Measurements from ENCODE around the gene PON3.
A peak's percentile ranks its signal among the peaks of the same experiment; 100 is the strongest.
"Not testable (repeated sequence)": the region's sequence is repeated elsewhere in the genome, so short reads cannot be mapped to it uniquely, and the experiment has no call there.

Gene PON3

DNA sequence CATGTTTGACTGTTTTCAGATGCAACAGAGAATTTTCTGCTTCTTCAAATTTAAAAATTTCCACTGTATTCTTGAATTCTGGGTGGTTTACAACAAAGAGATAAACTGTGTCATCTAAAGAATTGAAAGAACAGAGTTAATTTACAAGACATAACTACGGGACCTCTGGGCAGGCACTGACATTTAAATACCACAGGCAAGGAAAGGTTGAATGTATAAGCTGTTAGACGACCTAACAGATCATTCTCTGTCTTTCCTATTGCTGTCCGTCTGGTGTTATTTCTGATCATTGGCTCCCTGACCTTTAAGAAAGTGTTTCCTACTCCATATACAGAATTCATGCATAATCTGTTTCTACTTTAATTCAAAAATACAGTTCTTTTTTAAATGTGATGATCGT lies 15.5 kb upstream of the PON3 start:
- peak; percentile 68 for ATAC-seq
- no peak for DNase-seq

DNA sequence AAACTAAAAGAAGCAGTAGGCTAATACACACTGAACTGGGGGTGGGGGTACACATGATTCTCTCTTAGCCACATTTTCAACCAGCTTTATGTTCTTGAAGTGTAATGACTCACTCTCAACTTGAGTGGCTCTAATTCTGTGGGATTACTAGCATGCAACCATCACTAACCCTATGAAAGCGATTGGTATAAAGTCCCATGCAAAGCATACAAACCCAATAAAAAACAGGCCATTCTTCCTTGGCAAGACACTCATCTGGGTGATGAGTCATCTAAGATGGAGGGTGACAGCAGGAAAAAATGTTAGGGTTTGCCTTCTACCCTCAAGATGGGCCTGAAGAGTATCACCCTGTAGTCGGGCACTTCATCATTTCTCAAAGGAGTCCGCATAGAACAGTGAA lies 14.9 kb upstream of the PON3 start:
- peak; percentile 65 for ATAC-seq
- DNase-seq: no peak

DNA sequence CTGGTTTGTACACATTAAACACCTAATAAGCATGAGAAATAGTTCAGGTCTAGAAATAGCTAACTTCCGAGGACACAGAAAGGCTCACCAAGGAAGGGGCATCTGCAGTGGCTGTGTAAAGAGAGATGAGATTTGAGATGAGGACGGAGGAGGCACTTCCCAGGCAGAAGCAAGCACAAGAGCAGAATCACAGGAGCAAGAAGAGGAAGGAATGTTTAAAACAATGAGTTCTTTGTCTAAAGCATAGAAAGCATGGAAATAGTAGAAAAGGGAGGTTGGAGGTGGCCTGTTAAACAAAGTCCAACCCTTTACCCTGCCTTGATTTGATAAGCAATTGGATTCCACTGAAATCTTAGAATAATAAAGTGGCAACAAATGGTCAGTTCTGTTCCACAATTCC lies 11.6 kb upstream of the PON3 start:
- no peak for DNase-seq

DNA sequence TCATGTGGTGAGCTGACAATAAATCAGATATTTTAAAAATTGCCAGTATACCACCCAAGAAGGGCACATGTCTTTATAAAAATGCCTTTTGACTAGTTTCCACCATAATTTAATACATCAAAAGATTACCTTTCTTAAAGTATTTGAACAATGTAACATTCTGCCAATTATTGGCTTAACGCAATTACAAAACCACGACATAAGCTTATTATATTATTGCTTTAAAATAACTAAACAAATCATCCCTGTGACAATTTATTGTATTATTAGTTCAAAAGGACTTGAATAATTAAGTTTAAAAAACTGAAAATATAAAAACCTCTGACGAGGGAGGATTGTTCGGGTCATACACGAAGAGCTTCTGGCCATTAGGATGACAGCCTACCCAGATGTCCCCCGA lies 9.6 kb upstream of the PON3 start:
- no peak for ATAC-seq
- no peak for DNase-seq

More for the DNA sequence above, 11.6 kb upstream of the PON3 start:
- no peak for ATAC-seq

DNA sequence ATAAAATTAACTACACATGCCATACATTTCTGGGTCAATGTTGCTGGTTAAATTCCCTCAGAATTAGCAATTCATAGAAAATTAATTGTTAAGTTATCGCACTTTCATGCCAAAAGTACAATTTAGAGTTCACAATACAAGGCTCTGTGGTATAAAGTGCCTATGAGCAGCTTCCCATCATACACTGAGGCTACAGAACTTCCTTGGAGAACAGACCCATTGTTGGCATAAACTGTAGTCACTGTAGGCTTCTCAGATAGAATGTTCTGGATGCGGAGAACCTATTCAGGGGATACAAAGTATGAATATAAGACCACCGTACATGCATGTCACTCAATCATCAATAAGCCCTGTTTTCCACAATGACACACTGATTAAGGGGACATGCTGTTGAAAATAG lies 9.0 kb upstream of the PON3 start:
- ATAC-seq (no peak), DNase-seq (no peak)

DNA sequence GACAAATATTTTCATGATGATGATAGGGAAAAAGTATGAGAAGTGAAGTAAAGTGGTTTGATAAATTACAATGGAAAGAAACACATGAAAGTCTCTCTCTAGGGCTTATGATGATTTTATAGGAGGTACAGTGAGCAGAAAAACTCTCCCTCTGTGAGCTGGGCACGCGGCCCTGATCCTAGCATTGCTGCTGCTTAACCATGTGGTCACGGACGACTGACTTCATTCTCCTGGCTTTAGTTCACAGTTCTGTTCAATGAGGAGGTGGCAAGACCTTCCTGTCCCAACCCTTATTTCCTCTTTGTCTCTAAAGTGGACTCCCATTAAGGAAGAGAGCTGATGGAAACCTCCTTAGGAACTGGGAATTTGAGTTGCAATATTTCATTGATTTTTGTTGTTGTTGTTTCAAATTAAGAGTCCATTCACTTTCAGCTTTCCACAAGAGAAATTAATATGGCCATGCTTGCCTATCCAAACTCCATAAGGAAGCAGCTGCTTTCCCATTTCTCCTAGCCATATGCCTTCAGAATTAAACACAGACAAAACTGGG lies 8.2 kb upstream of the PON3 start:
- no peak for DNase-seq
- ATAC-seq: no peak

DNA sequence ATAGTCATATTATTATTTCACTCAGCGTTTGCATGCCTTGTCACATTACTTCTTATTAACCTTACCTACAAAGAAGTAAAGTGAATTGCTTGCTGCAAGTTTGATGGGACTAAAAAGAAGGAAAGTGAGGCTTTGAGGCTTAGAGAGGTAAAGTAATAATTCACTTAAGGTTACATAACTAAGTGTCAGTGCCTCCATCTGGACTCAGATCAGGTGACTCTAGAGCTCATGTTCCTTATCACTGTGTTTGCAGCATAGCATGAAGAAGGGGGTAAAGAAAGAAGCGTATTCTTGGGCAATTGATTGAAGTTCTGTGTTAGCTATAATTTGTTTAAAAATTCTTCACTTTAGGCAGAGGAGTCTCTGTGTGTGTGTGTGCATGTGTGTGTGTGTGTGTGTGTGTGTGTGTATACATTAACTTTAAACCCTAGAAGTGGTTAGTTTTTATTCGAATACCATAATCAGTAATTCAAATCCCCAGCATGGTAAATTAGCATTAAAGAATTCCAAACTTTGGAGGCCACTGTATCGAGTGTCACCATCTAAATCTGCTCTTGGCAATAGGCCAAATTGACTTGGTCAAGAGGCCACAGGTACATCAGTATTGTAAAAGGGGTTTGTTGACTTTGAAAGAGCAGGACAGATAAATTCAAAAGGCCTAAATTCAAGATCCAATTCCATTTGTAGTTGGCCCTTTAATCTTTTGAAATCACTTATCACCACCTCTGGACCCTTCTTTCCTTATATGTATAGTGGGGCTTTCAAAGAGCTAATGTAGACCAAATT lies 2.2 kb upstream of the PON3 start:
- ATAC-seq: no peak
- DNase-seq: no peak

DNA sequence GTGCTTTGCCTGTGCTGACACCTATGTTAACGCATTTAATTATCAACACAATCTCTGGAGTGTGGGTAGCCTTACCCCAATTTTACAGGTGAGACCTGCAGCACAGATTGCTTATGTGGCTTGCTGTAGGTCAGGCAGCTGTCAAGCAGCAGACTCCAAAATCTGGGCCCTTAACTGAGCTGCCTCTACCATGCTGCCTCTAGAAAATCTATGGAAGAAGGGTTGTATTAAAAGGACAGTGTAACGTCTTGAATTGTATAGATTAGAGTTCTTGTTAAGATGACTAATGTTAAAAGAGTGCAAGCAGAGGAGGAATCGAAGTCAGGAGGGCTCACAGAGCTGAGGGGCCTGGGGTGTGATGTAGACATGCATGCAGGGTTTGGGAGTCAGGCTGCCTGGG lies 1.2 kb upstream of the PON3 start:
- DNase-seq (no peak), ATAC-seq (no peak)

DNA sequence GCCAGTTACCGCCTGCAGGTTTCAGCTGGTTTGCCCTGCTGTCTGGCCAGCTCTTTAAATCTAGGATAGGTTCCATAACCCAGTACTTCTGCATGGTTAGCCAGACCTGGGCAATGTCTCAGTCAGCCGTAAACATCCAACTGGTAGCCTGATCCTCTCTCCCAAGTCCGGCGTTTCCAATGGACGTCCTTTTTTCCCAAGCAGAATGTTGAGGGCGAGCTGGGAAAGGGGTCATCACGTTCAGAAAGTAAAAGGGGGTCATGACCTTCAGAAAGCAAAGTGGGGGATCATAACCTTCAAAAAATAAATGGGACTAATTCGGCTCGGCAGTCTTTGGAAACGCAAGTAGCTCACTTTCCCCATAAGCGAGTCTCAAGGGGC lies 430 bp downstream of the PON3 start:
- no peak for ATAC-seq

DNA sequence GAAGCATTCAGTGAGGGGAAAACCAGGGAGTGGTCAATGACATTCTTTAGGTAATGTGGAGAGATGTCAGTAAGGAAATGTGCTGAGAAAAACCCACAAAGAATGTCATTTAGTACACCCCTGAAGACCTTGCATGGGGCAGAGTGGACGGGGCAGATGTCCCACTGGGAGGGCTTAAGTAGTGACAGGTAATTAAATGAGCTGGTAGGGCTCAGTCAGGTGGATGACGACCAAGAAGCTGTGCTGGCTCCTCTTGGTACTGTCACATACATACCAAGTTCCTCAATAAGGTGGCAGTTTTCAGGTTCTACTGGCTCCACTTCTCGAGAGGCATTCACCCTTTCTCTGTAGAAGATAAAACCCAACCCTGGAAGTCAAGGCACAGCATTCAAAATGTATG lies 1.8 kb downstream of the PON3 start:
- ATAC-seq (no peak), DNase-seq (no peak)

More for the DNA sequence above, 430 bp downstream of the PON3 start:
- no peak for DNase-seq

DNA sequence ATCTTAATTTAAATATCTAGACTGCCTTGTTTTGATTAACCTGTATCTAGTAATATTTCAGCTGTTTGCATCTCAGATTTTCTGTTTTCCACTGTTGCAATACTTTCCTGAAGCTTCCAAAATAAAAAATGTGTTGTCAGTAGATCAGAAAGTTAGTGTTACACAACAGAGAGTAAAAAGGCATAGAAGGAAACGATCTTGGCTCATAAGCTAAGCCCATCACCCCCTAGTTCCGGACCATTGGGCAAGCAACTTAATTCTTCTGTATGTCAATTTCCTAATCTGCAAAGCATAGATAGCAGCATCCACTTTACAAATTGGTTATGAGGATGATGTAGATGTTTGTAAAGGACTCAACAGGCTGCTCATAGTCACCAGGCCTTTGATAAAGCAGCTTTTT lies 4.4 kb downstream of the PON3 start:
- no peak for DNase-seq
- ATAC-seq: no peak

DNA sequence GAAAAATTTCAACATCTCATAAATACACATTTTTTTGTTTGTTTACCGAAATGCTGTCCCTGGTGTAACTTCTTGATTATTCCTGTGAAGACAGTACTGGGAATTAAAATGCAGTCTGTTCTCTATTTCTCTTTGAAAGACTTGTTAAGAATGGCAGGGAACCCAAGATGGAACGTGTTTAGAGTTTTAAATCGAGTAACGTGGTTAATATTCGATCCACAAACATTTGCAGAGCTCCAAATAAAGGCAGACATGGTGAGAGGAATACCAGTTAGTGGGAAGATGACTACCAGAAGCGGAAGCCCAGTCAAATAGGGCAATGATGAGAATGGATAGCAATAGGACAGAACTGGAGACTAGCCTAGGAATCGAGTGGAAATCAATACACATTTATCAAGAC lies 6.7 kb downstream of the PON3 start:
- no peak for DNase-seq
- ATAC-seq: no peak

DNA sequence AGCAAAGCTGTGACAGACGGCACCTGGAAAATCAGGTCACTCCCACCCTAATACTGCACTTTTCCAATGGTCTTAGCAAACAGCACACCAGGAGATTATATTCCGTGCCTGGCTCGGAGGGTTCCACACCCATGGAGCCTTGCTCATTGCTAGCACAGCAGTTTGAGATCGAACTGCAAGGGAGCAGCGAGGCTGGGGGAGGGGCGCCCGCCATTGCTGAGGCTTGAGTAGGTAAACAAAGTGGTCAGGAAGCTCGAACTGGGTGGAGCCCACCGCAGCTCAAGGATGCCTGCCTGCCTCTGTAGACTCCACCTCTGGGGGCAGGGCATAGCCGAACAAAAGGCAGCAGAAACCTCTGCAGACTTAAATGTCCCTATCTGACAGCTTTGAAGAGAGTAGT lies 16.7 kb downstream of the PON3 start:
- DNase-seq, ATAC-seq: not testable (repeated sequence)

DNA sequence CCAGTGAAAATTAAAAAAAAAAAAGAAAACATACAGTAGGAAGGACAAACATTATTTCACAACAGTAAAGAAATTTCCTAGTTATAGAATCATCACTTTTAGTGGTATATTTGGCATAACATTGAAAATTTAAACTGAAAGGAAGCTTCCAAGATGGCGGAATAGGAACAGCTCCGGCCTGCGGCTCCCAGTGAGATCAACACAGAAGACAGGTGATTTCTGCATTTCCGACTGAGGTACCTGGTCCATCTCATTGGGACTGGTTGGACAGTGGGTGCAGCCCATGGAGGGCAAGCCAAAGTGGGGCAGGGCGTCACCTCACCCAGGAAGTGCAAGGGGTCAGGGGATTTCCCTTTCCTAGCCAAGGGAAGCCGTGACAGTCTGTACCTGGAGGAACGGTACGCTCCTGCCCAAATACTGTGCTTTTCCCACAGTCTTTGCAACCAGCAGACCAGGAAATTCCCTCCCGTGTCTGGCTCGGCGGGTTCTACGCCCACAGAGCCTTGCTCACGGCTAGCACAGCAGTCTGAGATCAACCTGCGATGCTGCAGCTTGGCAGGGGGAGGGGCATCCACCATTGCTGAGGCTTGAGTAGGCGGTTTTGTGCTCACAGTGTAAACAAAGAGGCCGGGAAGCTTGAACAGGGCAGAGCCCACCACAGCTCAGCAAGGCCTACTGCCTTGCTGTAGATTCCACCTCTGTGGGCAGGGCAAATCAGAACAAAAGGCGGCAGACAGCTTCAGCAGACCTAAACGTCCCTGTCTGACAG lies 19.4 kb downstream of the PON3 start:
- ATAC-seq: no peak
- DNase-seq: no peak

DNA sequence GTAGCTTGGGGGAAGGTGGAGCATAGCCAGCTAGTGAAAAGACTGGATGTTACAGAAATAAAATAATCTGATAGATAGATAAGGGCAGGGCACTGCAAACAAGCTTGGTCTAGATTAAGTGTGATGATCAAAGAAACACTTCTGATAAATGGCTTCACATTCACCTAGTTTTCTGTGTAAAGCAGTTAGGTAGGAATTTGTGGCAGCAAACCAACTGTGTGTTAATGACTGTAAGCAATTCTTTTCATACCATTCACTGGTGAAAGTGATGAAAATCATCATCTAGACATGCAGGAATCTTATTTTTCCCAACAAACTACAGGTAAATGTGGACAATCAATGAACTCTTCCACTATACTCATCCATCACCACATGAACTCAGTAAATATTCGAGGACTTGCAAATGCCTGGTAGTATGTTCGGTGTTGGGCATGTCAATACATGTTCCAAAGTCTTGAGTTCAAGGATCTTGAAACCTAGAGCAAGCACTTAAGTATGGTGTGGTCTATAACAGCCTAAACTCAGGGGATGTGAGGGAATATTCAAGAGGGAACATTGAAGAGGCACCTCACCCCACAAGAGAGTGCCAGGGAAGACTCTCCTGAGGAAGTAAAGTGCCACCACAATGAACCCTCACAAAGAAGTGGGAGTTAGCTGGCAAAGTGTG lies 20.5 kb downstream of the PON3 start:
- DNase-seq: no peak
- no peak for ATAC-seq

DNA sequence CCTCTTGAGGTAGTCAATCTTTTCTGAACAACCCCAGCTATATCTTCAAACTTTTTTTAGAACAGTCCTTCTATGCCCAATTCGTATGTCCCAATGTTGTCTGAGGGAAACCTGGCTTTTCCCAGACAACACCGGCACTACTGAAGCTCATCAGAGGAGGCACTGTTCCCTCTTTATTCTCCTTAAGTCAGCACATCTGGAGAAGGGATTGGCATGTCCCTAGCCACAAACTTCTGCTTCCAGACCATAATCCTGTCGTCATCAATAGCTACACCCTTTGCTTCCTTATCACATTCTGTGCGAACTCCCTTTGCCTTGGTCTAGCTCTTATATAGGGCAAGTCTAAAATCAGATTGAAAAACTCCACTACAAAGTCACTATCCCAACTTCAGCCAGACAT lies 22.9 kb downstream of the PON3 start:
- no peak for DNase-seq
- ATAC-seq: no peak

DNA sequence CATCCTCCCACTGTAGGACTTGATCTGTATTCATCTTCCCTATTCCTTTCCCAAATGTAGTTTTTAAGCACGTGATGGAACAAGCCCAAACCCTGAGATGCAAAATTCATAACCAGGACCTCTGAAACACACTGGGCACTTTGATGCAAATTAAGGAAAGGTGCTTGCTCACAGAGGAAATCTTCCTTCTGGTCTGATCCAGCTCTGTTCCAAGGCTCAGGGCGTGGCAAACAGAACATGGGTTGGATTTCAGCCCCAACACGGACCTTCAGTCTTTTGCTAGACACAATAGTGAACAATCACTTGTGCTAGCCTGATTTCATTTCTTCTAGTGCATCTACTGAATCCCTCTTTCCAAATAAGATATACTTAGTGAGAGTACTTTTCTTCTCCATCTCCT lies 27.9 kb downstream of the PON3 start:
- ATAC-seq: no peak
- DNase-seq: no peak

DNA sequence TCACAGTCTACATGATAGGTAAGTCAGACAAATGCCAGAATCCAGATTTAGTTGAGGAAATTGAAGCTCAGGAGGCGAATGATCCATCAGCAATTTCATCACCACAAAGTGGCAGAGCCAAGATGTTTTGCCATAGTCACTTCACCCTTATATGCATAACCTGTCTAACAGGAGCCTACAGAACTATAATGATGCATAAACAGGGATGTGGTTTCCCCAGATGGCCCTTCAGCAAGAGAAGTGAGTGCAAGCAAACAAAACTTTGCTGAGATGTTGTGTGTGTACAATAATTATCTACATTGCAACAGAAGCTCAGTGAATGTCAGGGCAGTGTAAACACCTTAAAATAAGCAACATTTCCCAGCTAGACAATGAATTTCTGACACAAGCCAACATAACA lies 28.6 kb downstream of the PON3 start:
- DNase-seq: no peak
- ATAC-seq: no peak

DNA sequence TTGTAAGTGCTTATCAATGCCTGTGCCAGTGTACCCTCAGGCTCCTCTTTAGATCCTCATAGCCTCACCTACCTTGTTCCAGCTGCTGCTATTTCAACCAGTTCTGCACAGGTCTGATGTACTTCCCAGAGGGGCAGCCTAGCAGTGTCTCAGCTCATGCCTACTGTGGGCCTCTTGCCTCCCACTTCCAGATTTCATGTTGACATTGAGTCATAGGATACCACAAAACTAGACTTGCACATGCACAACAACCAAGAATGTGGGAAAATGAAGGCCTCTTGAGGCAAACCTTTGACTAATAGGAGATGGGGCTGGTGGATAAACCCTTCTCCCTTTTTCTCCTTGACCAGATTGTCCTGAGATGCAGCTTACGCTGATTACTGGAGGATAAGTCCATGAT lies 31.0 kb downstream of the PON3 start:
- no peak for DNase-seq
- ATAC-seq: no peak

DNA sequence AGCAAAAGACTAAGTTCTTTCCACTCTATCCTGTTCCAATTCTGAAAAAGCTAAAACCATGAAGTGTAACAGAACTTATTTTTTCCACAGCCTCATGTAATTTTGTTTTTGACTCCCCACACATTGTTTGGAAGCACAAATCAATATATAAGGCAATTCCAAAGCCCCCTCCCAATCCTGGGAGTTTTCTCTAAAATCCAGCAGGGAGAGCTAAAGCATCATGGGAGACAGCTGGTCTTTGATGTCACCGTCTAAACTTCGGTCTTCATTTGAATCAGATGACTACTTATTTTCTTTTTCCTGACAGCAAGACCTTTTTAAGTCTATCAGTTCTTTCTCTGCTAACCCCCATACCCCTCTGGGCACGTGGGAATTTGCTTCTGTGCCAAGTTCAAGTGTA lies 38.6 kb downstream of the PON3 start:
- DNase-seq (no peak), ATAC-seq (no peak)

DNA sequence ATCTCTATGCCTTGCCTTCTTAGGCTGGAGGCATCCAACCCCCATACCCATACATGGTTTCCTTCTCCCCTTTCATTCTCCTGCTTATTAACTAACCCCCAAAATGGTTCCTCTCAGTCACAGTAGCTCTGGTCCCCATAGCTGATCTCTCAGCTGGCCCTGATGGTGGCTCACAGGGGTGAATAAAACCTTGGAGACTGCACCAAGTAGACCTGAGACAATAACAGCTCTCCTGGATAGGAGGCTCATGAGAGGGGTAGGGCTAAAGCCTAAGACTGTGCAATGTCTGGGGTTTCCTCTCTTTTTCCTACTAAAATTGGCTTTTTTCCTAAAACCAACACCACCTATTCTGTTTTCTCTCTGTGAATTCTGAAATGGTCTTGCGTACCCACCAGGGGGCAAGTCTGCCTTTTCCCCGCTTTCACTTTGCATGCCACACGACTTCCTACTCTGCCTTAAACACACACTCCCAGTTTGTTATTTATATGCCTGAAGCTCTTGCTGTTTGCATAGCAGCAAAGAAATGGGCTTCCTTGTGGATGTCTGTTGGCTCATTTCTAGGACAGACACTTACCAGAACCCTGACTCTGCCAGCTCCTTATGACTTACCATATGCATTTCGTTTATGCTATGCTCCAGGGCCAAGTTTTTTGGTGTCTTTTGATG lies 53.4 kb downstream of the PON3 start:
- ATAC-seq (no peak), DNase-seq (no peak)

DNA sequence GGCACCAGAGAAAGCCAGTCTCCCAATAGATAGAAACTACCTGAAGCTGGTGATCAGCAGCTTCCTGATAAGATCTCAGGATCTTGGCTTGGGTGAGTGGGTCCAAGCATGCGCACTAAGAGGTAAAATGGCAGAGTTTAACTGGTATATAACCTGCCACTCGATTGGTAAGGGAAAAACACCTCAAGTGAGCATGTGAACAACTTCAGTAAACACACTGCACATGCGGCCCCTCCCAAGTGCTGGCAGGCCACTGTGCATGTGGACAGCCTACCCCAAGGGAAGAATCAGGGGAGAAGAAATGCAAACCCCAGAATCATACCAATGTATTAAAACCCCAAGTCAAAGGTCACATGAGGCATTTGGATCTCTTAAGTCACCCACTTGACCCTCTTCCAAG lies 54.1 kb downstream of the PON3 start:
- no peak for ATAC-seq

DNA sequence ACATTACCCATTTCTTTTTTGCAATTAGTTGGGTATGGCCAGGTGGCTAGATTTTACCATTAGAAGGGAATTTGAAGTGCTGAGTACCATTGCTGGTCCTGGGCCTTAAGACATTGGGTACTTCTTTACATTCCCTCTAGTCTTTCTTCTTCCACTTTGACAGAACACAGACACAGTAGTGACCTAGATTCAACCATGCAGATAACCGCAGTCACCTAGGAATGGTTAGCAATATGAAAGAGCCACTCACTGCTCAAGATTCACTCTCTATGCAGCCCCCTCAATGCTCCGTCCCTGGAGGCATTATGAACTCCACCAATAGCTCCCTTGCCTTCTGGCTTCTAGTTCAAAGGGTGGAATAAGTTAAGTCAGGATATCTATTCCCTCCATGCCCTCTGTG lies 55.7 kb downstream of the PON3 start:
- ATAC-seq (no peak), DNase-seq (no peak)

More for the DNA sequence above, 54.1 kb downstream of the PON3 start:
- DNase-seq: no peak
